ENCODE measurements around the gene DMC1.
"Not testable (repeated sequence)": the region's sequence is repeated elsewhere in the genome, so short reads cannot be mapped to it uniquely, and the experiment has no call there.

DNA sequence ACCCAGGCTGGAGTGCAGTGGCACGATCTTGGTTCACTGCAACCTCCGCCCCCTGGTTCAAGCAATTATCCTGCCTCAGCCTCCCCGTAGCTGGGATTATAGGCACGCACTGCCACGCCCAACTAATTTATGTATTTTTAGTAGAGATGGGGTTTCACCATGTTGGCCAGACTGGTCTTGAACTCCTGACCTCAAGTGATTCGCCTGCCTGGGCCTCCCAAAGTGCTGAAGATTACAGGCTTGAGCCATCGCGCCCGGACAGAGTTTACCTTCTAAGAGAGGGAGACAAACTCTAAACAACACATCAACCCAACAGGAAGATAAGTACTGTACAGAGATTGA lies 45.1 kb upstream of the DMC1 start:
- not testable (repeated sequence) for TF ChIP-seq CTCF, POLR2A (IDR thresholded peaks at IDR 0.05)

Data from vagina (tissue), 2 donors.